Measurements from ENCODE around the gene ERI2.

DNA sequence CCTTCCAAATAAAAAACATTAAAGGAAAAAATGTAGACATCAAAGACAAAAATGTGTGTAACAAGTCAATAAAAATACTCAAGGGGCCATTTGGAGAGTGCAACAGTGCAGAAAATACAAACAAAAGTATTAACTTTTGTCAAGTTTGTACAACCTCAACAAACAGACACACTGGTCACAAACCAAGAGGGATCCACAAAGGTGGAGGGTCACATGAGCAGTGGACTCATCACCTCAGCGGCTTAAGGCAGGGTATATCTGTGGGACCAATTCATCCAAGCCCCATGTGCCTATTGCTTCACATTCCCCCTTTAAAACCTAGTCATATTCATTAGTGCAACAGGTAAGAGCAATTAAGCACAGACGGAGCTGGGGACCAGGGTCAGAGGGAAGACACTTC is 48.7 kb upstream of the ERI2 start:
- TF ChIP-seq, protein P1, sequence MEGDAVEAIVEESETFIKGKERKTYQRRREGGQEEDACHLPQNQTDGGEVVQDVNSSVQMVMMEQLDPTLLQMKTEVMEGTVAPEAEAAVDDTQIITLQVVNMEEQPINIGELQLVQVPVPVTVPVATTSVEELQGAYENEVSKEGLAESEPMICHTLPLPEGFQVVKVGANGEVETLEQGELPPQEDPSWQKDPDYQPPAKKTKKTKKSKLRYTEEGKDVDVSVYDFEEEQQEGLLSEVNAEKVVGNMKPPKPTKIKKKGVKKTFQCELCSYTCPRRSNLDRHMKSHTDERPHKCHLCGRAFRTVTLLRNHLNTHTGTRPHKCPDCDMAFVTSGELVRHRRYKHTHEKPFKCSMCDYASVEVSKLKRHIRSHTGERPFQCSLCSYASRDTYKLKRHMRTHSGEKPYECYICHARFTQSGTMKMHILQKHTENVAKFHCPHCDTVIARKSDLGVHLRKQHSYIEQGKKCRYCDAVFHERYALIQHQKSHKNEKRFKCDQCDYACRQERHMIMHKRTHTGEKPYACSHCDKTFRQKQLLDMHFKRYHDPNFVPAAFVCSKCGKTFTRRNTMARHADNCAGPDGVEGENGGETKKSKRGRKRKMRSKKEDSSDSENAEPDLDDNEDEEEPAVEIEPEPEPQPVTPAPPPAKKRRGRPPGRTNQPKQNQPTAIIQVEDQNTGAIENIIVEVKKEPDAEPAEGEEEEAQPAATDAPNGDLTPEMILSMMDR (IDR thresholded peaks at IDR 0.05): no peak
- TF ChIP-seq POLR2A (IDR thresholded peaks at IDR 0.05) (no peak), POLR2AphosphoS5 (IDR thresholded peaks at IDR 0.05) (no peak)
